GM18519 (cell line): ENCODE measurements around the gene HSD17B1.
"Not testable (repeated sequence)": the region's sequence is repeated elsewhere in the genome, so short reads cannot be mapped to it uniquely, and the experiment has no call there.

Source experiments
- ATAC-seq: cut with Tn5 transposase; IDR thresholded peaks from one replicate; pipeline ENCODE4 v1.9.1; 2021; ENCODE audit warnings: mild to moderate bottlenecking, moderate library complexity; ENCODE audit not compliant: unreplicated experiment, low FRiP score

The HSD17B1 gene

GRCh38 chr17:42552736-42553135, at the start of gene HSD17B1:
TSS of gene HSD17B1 (plus strand) at chr17:42552923. CDS start at chr17:42552934, 11 bp downstream.
- ATAC-seq, result not testable (repeated sequence)

GRCh38 chr17:42502926-42503325, 49.8 kb upstream of the HSD17B1 start:
- ATAC-seq, result no peak

GRCh38 chr17:42507671-42508070, 45.1 kb upstream of the HSD17B1 start:
- ATAC-seq, result no peak

- ATAC-seq, result no peak
Measured at GRCh38 chr17:42508426-42509165, 44.1 kb upstream of the HSD17B1 start.

GRCh38 chr17:42509409-42509808, 43.3 kb upstream of the HSD17B1 start:
- ATAC-seq, result no peak

GRCh38 chr17:42509841-42510240, 42.9 kb upstream of the HSD17B1 start:
- ATAC-seq, result no peak

- no peak for ATAC-seq
Measured at GRCh38 chr17:42512246-42512645, 40.5 kb upstream of the HSD17B1 start.

- no peak for ATAC-seq
Measured at GRCh38 chr17:42512733-42513251, 39.9 kb upstream of the HSD17B1 start.

- ATAC-seq, result no peak
Measured at GRCh38 chr17:42513686-42514085, 39.0 kb upstream of the HSD17B1 start.

GRCh38 chr17:42514279-42514678, 38.4 kb upstream of the HSD17B1 start:
- no peak for ATAC-seq

- ATAC-seq, result no peak
Measured at GRCh38 chr17:42514867-42515266, 37.9 kb upstream of the HSD17B1 start.

GRCh38 chr17:42517516-42517915, 35.2 kb upstream of the HSD17B1 start:
- no peak for ATAC-seq

- no peak for ATAC-seq
Measured at GRCh38 chr17:42518046-42518754, 34.5 kb upstream of the HSD17B1 start.

- ATAC-seq, result no peak
Measured at GRCh38 chr17:42518755-42519545, 33.8 kb upstream of the HSD17B1 start.

- ATAC-seq, result no peak
Measured at GRCh38 chr17:42519546-42520491, 32.9 kb upstream of the HSD17B1 start.

- ATAC-seq, result no peak
Measured at GRCh38 chr17:42520540-42520951, 32.2 kb upstream of the HSD17B1 start.

- ATAC-seq, result no peak
Measured at GRCh38 chr17:42521036-42521435, 31.7 kb upstream of the HSD17B1 start.

GRCh38 chr17:42521666-42522262, 31.0 kb upstream of the HSD17B1 start:
- ATAC-seq, result no peak

- ATAC-seq, result no peak
Measured at GRCh38 chr17:42522263-42522790, 30.4 kb upstream of the HSD17B1 start.
